GM18951 (cell line): ENCODE measurements around the gene SLC9B2.

Experiments
- POLR2A ChIP-seq: IDR thresholded peaks from 4 replicates; pipeline ENCODE4 v1.6.1; 2011; ENCODE audit warnings: mild to moderate bottlenecking; ENCODE audit not compliant: insufficient read length, insufficient read depth; ENCODE audit errors: extremely low read depth
- in situ Hi-C: fragments of 300-500 bp; cut with MboI; formaldehyde crosslinking; loops from one replicate; pipeline ENCODE4 v1.12.0; 2022; ENCODE audit warnings: low sequenced_read_pairs, mixed read lengths, inconsistent platforms; ENCODE audit not compliant: unreplicated experiment

Gene SLC9B2

DNA sequence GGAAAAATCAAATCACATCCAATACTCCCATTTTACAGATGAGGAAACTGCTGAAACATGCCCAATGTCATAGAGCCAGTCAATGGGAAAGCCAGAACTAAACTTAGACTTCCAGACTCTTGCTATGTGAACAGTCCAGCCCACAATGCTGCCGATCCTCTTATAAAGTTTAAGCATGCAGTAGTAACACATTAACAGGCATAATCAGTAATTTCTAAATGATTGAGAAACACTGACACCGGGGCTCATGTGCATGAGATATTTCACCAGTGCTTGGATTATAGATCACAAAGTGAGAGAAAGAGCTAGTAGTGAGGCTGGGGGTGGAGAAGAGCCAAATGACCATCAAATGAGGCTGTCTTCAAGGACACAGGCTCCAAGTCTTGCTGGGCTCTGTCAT, 20.6 kb upstream of the SLC9B2 start:
- in situ Hi-C loops = no loop called here
- TF ChIP-seq POLR2A = no peak

DNA sequence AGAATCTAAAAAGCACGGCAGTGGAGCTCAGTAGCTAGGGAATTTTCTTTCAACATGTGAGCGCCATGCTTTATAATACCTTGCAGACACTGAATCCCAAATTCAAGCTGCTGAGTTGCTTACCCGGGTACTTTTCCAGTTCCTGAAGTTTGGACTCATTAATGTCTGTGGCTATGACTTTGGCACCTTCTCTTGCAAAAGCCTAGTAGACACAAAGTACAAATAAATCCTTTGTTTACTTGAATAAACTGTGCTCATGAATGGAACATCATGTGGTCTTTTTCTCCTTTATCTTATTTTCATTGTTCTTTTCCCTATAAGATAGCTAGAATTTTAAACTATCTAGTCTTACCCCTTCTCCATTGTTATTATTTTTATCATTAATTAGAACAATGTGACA, 18.5 kb upstream of the SLC9B2 start:
- in situ Hi-C loops = no loop called here

DNA sequence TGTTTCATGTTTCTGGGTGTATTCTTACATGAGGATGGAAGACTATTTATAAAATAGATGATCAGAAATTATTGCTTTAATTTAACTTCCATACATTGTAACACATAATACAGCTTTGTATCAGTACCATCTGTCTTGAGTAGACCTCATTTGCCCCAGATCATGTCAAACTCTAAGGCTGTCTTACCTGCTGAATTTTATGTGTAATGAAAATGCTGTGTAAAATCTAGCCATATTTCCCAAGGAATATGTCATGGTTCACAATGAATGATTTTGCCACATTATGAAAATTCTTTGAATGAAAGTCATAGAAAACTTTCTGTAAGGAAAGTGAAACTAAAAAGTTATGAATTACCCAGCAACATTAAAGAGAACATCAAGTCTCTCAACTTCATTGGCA, 15.7 kb upstream of the SLC9B2 start:
- in situ Hi-C loops = no loop called here
- TF ChIP-seq POLR2A = no peak

More for the DNA sequence above, 18.5 kb upstream of the SLC9B2 start:
- TF ChIP-seq POLR2A = no peak

DNA sequence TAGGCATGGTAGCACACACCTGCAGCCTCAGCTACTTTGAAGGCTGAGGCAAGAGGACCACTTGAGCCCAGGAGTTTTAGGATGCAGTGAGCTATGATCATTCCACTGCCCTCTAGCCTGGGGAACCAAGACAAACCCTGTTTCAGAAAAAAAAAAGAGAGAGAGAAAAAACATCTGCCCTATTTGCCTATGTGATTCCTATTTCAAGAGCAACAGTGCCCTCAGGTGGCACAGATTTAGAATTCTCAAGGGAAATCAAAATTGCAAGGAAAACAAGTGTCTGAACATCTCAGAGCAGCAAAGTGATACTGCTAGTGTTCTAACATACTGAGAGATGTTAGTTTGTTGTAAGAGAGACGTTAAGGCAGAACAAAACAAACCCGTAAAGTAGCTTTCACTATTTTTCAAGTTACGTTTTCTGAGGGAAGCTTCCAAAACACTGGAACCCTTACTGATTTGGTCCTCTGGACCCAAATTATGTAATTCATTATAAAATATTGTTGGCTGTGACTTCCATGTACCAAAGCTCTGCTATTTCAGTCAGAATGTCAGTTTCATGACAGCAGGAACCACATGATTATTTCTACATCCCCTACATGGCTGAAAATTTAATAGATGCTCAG, 15.2 kb upstream of the SLC9B2 start:
- TF ChIP-seq POLR2A = no peak
- in situ Hi-C loops = no loop called here

DNA sequence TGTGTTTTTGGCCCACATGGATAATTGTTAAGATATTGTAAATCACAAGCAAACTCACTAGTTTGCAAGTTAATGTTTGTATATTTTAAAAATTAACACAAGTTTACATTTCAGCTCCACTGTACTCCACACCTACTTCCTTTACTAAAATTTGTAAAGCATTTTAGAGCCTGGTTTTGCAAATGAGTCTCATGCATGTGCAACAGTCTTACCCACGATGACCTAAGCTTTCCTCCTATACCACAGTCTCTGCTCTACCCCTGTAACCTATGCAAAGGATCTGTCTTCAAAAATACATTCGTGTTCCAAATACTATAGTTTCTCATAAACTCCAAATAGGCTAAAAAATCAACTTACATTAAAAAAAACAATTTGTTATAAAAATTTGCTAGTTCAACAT, 12.9 kb upstream of the SLC9B2 start:
- TF ChIP-seq POLR2A = no peak
- in situ Hi-C loops = no loop called here

DNA sequence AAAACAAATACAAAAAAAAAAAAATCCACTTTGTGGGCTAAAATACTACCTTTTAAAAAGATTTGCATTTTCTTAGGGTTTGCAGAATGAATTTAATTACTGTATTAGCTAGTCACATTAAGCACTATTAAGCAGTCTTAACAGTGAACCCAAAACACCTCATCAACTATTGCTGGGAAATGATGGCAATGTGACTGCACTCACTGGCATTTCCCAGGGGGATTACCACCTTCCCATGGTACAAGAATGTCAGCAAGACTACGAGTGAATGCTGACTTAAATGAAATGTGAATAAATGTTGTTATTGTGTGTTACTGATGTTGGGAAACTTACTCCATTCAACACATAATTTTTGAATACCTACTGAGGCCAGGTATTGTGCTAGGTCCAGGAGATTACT, 10.0 kb upstream of the SLC9B2 start:
- in situ Hi-C loops = no loop called here
- TF ChIP-seq POLR2A = no peak

DNA sequence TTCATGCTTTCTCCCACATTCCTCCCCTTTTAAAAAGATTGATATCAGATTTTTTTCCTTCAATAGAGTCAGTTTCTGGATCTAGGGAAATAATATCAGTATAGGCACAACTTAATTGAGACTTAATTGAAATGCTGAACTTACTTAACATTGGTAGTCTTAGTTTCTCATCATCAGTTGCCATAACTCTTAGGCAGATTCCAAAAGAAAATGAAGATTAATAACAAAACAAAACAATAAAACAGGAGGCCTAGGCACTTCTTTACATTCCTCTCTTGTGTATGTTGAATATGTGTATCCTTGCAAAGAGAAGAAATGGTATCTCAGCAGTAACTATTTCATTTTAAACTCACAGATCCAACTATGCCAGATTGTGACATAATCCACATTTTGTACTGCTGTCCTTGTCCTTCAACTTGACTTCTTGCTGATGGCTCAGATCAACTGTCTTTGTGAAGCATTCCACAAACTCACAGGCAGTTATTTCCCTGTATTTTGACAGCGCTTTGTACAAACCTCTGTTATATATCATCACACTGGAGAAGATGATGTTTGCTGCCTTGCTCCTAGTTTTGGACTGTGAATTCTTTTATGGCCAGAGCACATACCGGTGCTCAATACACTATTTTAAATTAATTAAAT, 9.1 kb upstream of the SLC9B2 start:
- TF ChIP-seq POLR2A = no peak
- in situ Hi-C loops = no loop called here

DNA sequence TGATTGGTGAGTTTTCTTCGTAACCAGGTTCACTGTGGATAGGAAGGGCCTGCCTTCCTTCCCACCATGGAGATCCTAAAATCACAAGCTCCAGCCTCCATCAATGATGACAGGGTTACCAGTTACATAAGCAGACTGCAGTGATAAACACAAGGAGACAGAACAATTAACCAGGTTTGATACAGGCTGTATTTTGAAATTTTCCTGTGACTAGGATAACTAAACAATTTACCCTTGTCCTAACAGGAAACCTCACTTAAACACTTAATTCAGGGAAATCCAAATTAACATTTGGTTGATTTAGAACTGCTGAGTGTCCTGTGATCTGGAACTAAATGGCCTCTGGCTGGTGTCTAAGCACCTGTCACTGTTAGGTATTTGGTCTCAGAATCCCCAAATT, 3.1 kb upstream of the SLC9B2 start:
- no peak for TF ChIP-seq POLR2A
- in situ Hi-C loops = no loop called here

DNA sequence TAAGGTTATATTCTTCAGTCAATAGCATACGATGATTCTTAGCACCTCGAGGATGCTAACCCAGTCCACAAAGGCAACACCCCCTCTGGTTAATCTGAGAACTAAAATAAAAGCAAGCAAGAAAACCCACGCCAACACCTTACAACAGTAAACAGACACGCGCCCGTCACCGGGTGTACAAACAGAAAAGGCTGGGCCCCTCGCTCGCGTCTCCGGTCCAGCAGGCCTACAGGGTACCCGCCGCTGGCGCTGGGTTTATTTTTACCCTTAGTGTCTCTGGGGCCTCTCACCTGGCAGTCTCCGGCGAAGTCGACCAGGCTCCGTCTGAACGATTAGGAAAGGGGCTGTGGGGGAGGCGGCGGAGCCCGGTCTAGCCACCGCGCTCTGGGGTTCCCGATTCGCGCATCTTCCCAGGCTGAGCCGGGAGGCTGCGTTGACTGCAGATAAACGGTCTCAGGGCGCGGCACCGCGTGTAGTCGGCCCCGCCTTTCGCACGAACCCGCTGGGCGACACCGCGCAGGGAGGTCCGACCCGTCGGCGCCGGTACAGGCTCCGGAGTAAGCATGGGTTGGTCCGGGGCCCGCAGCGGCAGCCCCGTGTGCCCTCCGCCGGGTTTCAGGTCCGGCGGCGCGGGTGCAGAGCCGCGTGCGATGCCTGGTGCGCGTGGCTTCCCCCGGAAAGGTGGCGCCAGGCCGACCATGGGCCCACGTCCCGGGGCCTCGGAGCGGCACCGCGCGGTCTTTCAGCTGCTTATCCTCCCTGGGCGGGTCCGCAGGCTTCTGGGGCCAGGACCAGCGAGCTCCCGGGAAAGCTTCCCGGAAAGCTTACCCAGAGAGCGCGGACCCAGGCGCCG, 441 bp downstream of the SLC9B2 start:
- in situ Hi-C loops = no loop called here
- TF ChIP-seq POLR2A = peak; percentile 70

DNA sequence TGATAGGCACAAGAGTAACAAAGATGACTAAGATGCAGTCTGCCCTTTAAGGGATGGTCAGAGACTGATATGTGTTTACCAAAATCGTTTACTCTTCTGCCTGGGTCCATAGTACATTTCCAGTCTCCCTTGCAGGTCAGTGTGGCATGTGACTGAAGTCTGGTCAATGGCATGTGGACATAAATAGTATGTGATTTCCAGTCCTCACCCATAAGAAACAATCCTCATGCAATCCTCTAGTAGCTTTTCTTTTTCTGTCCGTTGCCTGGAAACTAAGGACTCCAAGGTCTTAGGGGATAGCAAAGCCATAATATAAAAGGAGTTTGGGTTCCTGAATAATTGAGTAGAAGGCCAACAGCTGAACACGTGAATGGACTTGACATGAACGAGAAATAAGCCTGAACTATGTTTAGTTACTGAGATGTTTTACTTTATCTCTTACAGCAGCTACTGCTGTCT, 1.1 kb downstream of the SLC9B2 start:
- in situ Hi-C loops = no loop called here
- TF ChIP-seq POLR2A = no peak

DNA sequence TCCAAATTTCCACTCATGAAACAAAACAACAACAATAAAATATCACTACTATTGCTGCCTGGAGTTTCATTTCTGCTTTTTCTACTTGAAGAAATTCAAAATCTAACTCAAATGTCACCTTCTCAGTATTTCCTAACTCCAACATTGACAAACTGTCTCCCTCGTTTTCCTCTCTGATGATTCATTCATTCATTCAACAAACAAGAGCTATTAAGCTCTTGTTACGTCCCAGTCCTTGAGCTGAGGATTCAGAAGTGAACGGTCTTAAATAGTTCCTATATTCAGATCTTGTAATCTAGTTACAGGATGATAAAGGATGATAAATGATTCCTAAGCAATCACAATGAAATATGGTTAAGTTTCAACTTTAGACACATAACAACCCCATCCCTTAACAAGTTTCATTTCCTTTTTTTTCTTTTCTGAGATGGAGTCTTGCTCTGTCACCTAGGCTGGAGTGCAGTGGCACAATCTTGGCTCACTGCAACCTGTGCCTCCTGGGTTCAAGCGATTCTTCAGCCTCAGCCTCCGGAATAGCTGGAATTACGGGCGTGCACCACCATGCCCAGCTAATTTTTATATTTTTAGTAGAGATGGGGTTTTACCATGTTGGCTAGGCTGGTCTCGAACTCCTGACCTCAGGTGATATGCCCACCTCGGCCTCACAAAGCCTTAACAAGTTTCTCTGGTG, 1.7 kb downstream of the SLC9B2 start:
- TF ChIP-seq POLR2A = no peak
- in situ Hi-C loops = no loop called here

DNA sequence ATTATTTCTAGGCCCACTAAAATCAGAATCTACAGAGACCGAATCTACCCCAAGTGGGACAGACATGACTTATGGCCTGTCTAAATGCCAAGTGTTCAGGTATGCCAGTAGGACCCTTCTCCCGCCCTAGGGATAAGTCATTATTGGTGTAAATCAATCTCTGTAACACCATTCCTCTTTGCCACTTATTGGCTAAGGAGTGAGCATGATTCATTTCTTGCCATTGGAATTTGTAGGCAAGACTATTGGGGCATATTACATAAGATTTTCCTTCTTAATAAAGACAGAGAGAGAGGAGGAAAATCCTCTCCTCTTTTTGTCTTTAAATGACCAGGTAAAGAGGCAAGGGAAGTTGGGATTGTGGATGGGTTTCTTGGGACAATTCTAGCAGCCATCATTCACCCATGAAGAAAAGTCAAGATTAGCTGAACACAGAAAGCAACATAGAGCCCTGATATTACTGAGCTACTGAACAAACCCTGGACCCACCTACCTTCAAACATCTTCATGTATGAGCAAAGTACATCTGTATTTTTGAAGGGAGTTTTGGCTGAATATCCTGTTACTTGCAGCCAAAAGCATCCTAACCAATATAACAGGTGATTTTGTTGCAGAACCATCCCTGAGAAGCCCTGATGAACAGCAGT, 2.6 kb downstream of the SLC9B2 start:
- TF ChIP-seq POLR2A = no peak
- in situ Hi-C loops = no loop called here
